ENCODE measurements around the gene SERINC2. TPM values are rescaled to one million over a fixed set of nuclear protein-coding genes. Genes with fewer than 3 reads are reported as not detected.
"Not testable (repeated sequence)": the region's sequence is repeated elsewhere in the genome, so short reads cannot be mapped to it uniquely, and the experiment has no call there.

Gene SERINC2
- total RNA-seq, 3 donors from 2014 or later, result 0.13 to 0.35 (median 0.18) TPM

- Mint-ChIP-seq H3K9me3 (peaks cover 5% of the 10 kb centered on the region), H3K4me3 (no peak overlapping the region), H3K4me1 (ENCODE audit: low read depth) (no peaks in the 10 kb centered on the region), H3K27me3 (ENCODE audit: low read depth) (peaks cover under 1% of the 10 kb centered on the region), H3K36me3 (ENCODE audit: insufficient read depth) (no peaks in the 10 kb centered on the region)
- ATAC-seq (no peak), DNase-seq (no peak)
These were observed 28.5 kb downstream of the SERINC2 start for GRCh38 chr1:31441558-31441957.

- peaks cover 5% of the 10 kb centered on the region for H3K9me3 Mint-ChIP-seq
- peaks cover 3% of the 10 kb centered on the region for H3K27me3 Mint-ChIP-seq (ENCODE audit: low read depth)
- ATAC-seq (no peak), DNase-seq (no peak)
- H3K4me1 Mint-ChIP-seq (ENCODE audit: low read depth), result no peaks in the 10 kb centered on the region
- H3K36me3 Mint-ChIP-seq (ENCODE audit: insufficient read depth), result no peaks in the 10 kb centered on the region
- no peak overlapping the region for H3K4me3 Mint-ChIP-seq
These were observed 29.1 kb downstream of the SERINC2 start for GRCh38 chr1:31441970-31442647.

GRCh38 chr1:31442648-31442994 lies 29.6 kb downstream of the SERINC2 start:
- ATAC-seq, result no peak
- Mint-ChIP-seq H3K4me3 (no peak overlapping the region), H3K9me3 (peaks cover 5% of the 10 kb centered on the region), H3K27me3 (ENCODE audit: low read depth) (peaks cover 3% of the 10 kb centered on the region), H3K4me1 (ENCODE audit: low read depth) (no peaks in the 10 kb centered on the region), H3K36me3 (ENCODE audit: insufficient read depth) (no peaks in the 10 kb centered on the region)
- no peak for DNase-seq

- Mint-ChIP-seq H3K4me1 (ENCODE audit: low read depth) (no peaks in the 10 kb centered on the region), H3K36me3 (ENCODE audit: insufficient read depth) (no peaks in the 10 kb centered on the region), H3K27me3 (ENCODE audit: low read depth) (peaks cover 3% of the 10 kb centered on the region), H3K4me3 (no peak overlapping the region), H3K9me3 (peaks cover 5% of the 10 kb centered on the region)
- no peak for DNase-seq
- ATAC-seq, result no peak
These were observed 30.7 kb downstream of the SERINC2 start for GRCh38 chr1:31443673-31444072.

GRCh38 chr1:31444725-31445448 lies 31.9 kb downstream of the SERINC2 start:
- Mint-ChIP-seq H3K4me3 (no peak overlapping the region), H3K27me3 (ENCODE audit: low read depth) (peaks cover 5% of the 10 kb centered on the region), H3K36me3 (ENCODE audit: insufficient read depth) (no peaks in the 10 kb centered on the region), H3K4me1 (ENCODE audit: low read depth) (no peaks in the 10 kb centered on the region), H3K9me3 (peaks cover 5% of the 10 kb centered on the region)
- ATAC-seq (no peak), DNase-seq (no peak)

DNA sequence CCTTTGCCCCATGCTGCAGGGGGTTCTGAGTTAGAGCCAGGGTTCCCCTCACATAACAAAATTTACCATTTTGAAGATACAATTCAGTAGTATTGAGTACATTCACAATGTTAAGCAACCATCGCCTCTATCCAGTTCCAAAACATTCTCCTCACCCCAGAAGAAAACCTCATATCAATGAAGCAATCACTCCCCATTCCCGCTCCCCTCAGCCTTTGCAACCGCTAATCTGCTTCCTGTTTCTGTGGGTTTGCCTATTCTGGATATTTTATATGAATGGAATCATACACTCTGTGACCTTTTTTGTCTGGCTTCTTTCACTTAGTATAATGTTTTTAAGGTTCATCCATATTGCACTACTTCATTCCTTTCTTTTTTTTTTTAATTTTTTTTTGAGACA lies 32.9 kb downstream of the SERINC2 start:
- no peak for ATAC-seq
- Mint-ChIP-seq H3K36me3 (ENCODE audit: insufficient read depth) (no peaks in the 10 kb centered on the region), H3K4me1 (ENCODE audit: low read depth) (no peaks in the 10 kb centered on the region), H3K27me3 (ENCODE audit: low read depth) (peaks cover 11% of the 10 kb centered on the region), H3K4me3 (no peak overlapping the region), H3K9me3 (peaks cover 5% of the 10 kb centered on the region)
- no peak for DNase-seq

DNA sequence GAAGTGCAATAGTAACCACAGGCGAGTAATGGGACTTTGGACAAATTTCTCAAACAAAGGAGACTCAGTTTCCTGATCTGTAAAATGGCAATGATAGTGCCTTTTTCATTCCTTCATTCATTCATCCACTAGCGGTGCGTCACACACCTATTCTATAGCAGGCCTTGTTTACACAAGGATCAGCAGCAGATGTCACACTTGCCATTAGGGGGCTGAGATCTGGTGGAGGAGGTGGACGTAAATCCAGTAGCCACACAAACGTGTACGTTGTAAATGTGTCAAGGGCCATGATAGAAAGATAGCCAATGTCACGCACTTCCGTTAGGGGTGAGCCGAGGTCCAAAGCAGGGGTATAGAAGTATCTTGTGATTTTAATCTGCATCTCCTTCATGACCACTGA lies 34.2 kb downstream of the SERINC2 start:
- ATAC-seq (no peak), DNase-seq (no peak)
- H3K36me3 Mint-ChIP-seq (ENCODE audit: insufficient read depth), result no peaks in the 10 kb centered on the region
- no peaks in the 10 kb centered on the region for H3K4me1 Mint-ChIP-seq (ENCODE audit: low read depth)
- H3K27me3 Mint-ChIP-seq (ENCODE audit: low read depth), result peaks cover 15% of the 10 kb centered on the region
- H3K9me3 Mint-ChIP-seq, result peaks cover 12% of the 10 kb centered on the region
- no peak overlapping the region for H3K4me3 Mint-ChIP-seq

DNA sequence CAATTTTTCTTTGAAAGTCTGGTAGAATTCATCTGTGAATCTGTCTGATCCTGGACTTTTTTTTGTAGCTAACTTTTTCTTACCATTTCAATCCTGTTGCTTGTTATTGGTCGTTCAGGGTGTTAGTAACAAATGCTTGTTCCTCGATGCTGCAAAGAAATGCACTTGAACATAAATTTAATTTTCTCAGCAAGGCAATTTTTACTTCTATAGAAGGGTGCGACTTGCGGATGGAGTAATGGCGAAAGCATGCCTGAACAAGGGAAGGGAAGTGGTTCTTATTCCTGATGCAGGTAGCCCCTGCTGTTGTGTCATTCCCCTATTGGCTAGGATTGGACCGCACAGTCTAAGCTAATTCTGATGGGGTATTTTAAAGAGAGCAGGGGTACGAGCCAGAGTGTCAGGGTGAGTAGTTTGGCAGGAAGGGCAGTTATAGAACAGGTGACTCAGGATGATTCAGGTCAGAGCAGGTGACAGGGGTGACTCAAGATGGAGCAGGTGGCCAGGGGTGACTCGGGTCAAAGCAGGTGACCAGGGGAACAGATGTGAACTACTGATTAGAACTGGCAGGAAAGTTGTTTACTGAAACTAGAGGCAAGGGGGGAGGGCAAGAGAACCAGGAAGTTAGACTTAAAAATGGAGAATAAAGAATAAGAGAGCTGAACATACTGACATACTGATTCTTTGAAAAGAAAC lies 40.5 kb downstream of the SERINC2 start:
- peaks cover 35% of the 10 kb centered on the region for H3K9me3 Mint-ChIP-seq
- H3K4me1 Mint-ChIP-seq (ENCODE audit: low read depth), result no peaks in the 10 kb centered on the region
- DNase-seq, result no peak
- no peak for ATAC-seq
- peaks cover 34% of the 10 kb centered on the region for H3K27me3 Mint-ChIP-seq (ENCODE audit: low read depth)
- H3K4me3 Mint-ChIP-seq, result no peak overlapping the region
- no peaks in the 10 kb centered on the region for H3K36me3 Mint-ChIP-seq (ENCODE audit: insufficient read depth)

DNA sequence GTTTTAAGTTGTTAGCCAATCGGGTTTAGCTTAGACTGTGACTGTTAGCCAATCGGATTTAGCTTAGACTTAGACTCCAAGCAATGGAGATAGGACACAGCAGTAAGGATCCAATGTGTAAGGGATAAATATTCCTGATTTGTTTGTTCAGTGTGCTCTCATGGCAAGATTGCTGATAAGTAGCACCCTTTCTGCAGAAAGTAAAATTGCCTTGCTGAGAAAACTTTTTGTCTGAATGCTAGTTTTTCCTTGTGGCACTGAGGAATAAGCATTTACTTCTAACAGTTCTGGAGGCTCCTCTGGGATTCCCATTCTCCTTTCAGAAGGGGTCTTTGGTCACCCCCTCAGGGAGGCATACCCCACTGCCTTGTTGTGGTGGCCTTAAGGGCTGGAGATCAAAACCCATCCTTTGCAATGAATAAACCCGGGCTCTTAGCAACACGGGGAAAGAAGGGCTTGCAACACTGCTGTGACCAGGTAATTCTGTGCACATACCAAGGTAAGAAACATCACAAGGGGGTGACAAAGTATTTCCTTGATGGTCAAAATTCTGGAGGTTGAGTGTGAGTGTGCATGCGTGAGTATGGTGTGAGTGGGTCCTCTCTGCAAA lies 45.4 kb downstream of the SERINC2 start:
- H3K9me3 Mint-ChIP-seq, result peaks cover 35% of the 10 kb centered on the region
- no peak overlapping the region for H3K4me3 Mint-ChIP-seq
- peaks cover 34% of the 10 kb centered on the region for H3K27me3 Mint-ChIP-seq (ENCODE audit: low read depth)
- ATAC-seq, result no peak
- no peak for DNase-seq
- no peaks in the 10 kb centered on the region for H3K36me3 Mint-ChIP-seq (ENCODE audit: insufficient read depth)
- no peaks in the 10 kb centered on the region for H3K4me1 Mint-ChIP-seq (ENCODE audit: low read depth)

DNA sequence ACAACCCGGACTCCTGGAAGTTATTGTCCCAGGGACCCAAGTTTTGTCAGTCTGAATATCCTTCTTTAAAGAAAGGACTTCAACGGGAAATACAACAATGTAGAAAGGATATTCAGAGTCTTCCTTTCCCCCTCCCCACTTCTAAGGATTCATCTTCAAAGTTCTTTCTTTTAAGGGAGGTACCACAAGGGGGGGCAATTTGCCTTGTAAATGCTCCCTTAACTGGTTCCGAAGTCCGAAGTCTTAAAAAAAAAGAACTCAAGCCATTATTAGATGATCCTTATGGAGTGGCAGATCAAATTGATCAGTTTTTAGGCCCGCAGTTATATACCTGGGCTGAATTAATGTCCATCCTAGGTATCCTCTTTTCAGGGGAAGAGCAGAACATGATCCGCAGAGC lies 47.0 kb downstream of the SERINC2 start:
- no peak for DNase-seq
- Mint-ChIP-seq H3K4me1 (ENCODE audit: low read depth) (no peaks in the 10 kb centered on the region), H3K4me3 (no peak overlapping the region)

GRCh38 chr1:31467005-31467674 lies 54.1 kb downstream of the SERINC2 start:
- no peak for ATAC-seq
- Mint-ChIP-seq H3K36me3 (ENCODE audit: insufficient read depth) (peaks cover under 1% of the 10 kb centered on the region), H3K9me3 (peaks cover 12% of the 10 kb centered on the region), H3K4me3 (no peak overlapping the region), H3K4me1 (ENCODE audit: low read depth) (no peaks in the 10 kb centered on the region), H3K27me3 (ENCODE audit: low read depth) (peaks cover 22% of the 10 kb centered on the region)
- DNase-seq, result no peak

More for the DNA sequence above, 47.0 kb downstream of the SERINC2 start:
- H3K36me3 Mint-ChIP-seq (ENCODE audit: insufficient read depth), result no peaks in the 10 kb centered on the region
- ATAC-seq, result no peak
- peaks cover 35% of the 10 kb centered on the region for H3K27me3 Mint-ChIP-seq (ENCODE audit: low read depth)
- H3K9me3 Mint-ChIP-seq, result peaks cover 30% of the 10 kb centered on the region

DNA sequence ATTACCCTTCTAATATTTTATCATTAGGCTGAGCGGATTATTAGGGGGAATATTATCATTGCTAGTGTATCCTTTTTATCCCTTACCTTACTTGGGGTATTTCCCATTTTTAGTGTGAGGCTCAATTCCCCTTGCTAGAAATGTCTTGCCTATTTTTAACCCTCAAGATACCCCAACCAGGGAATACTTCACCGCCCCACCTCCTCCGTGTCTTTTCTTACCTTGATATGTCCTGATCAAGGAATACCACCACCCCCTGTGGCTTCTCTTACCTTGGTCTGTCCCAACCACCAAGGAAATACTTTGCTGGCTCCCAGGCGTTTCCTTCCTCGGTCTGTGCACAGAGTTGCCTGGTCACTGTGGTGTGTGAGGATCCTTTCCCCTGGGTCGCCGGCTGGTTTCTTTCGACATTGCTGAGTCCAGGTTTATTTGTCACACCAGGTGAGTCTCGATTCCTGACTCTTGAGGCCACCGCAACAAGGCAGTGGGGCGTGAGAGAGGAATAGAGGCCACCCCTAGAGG lies 57.8 kb downstream of the SERINC2 start:
- H3K9me3 Mint-ChIP-seq, result peaks cover 12% of the 10 kb centered on the region
- H3K4me1 Mint-ChIP-seq (ENCODE audit: low read depth), result no peaks in the 10 kb centered on the region
- ATAC-seq (no peak), DNase-seq (no peak)
- H3K27me3 Mint-ChIP-seq (ENCODE audit: low read depth), result peaks cover 22% of the 10 kb centered on the region
- no peak overlapping the region for H3K4me3 Mint-ChIP-seq
- peaks cover 2% of the 10 kb centered on the region for H3K36me3 Mint-ChIP-seq (ENCODE audit: insufficient read depth)

GRCh38 chr1:31471452-31472313 lies 58.7 kb downstream of the SERINC2 start:
- not testable (repeated sequence) for ATAC-seq; H3K4me1 Mint-ChIP-seq (ENCODE audit: low read depth); DNase-seq; H3K4me3 Mint-ChIP-seq; H3K36me3 Mint-ChIP-seq (ENCODE audit: insufficient read depth); H3K9me3 Mint-ChIP-seq
- H3K27me3 Mint-ChIP-seq (ENCODE audit: low read depth), result peaks cover 25% of the 10 kb centered on the region
